ENCODE measurements around the gene SSTR3.

- TF ChIP-seq, protein P1, sequence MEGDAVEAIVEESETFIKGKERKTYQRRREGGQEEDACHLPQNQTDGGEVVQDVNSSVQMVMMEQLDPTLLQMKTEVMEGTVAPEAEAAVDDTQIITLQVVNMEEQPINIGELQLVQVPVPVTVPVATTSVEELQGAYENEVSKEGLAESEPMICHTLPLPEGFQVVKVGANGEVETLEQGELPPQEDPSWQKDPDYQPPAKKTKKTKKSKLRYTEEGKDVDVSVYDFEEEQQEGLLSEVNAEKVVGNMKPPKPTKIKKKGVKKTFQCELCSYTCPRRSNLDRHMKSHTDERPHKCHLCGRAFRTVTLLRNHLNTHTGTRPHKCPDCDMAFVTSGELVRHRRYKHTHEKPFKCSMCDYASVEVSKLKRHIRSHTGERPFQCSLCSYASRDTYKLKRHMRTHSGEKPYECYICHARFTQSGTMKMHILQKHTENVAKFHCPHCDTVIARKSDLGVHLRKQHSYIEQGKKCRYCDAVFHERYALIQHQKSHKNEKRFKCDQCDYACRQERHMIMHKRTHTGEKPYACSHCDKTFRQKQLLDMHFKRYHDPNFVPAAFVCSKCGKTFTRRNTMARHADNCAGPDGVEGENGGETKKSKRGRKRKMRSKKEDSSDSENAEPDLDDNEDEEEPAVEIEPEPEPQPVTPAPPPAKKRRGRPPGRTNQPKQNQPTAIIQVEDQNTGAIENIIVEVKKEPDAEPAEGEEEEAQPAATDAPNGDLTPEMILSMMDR (IDR thresholded peaks at IDR 0.05; ENCODE audit: low read depth, low read length) = no peak
- no peak for TF ChIP-seq POLR2A (IDR thresholded peaks at IDR 0.05; ENCODE audit: extremely low read depth, insufficient read length)
- TF ChIP-seq, protein P2, sequence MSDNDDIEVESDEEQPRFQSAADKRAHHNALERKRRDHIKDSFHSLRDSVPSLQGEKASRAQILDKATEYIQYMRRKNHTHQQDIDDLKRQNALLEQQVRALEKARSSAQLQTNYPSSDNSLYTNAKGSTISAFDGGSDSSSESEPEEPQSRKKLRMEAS (IDR thresholded peaks at IDR 0.05; ENCODE audit: low read depth, low read length) = no peak
Observed at GRCh38 chr22:37187891-37188761, 24.2 kb downstream of the SSTR3 start, which contains the start of gene C1QTNF6.

All from NB4 (cell line).